Measurements from ENCODE around the gene HLA-DPA1.
A peak's percentile ranks its signal among the peaks of the same experiment; 100 is the strongest.
"Not testable (repeated sequence)": the region's sequence is repeated elsewhere in the genome, so short reads cannot be mapped to it uniquely, and the experiment has no call there.

HLA-DPA1 gene

DNA sequence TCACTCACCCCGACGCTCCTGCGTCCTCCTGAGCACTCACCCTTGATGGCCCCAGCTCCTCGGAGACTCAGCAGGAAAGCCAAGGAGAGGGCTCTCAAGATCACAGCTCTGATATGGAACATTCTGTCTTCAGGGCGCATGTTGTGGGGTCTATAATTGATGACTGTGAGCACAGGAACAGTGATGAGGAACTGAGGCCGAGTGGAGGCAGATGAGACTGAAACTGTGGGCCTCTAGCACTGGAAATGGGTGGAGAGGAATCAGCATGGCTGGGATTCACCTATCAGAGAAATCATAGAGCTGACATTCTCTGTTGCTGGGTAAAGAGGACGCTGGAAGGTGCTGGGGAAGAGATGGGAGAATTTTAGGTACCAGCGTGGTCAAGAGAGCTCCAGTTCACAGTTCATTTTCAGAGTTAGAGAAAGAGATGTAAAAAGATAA is at the start of gene HLA-DPA1:
TSS of gene HLA-DPA1 (minus strand) at position 219 of the 441 bp plus-strand sequence.
- peak in 1 of 2 experiments; percentile 20 for DNase-seq

DNA sequence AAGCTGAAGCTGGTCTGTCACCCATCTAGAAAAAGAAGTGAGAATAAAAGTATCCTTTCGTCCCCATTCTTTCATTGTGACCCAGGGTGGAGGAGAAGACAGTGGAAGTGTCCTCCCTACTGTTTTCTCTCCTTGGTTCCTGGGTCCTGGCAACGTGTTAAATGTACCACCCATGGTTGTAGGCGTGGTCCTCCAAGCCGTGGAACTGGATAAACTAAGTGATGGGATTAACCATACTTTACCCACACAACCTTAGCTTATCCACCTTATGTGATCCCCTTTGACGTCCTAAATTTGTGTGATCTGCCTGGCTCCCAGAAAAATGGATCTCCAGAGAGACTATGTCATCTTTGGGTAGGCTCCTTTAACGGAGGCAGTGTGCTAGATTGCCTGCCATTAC is 49.7 kb upstream of the HLA-DPA1 start:
- no peak for DNase-seq

DNA sequence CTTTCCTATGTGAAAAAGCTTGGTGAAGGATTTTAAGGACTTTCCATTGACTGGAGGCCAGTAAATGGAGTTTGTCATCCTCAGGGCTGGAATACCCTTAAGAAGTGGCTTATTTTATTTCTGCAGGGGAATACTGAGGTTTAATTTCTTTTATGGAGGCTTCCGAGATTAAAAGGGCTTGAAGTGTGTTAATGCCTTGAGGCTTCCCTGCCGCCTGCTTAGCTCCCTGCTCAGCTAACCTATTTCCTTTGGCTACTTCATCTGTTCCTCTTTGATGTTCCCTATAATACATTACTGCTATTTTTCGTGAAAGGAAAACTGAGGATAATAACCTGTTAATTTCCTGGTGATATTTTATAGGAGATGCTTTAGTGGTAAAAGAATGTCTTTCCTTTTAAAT is 46.6 kb upstream of the HLA-DPA1 start:
- DNase-seq, result no peak

DNA sequence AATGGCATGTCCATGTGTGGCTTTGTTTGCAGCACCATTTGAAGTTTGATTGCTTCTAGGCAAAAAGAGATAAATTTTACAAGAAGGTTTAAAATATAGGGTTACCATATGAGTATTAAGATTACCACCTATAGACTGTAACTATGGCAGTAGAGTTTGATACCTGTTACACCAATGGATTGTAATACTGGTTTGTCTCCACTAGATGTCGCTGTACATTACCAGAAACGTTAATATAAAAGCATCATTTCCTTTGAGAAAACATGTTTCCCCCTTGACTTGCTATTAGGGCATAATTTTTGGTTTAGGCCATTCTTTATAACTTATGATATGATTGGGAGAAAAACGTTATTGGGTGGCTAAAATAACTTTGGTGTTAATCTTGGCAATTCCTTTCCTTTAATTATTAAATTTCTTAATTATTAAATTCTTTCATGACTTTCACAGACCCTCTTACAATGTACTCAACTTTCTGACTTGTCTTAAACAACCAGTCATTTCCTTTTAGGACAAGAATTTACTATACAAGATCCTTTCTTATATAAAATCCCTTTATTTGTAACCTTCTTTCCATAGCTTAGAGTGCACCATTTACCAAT is 45.2 kb upstream of the HLA-DPA1 start:
- no peak for DNase-seq

DNA sequence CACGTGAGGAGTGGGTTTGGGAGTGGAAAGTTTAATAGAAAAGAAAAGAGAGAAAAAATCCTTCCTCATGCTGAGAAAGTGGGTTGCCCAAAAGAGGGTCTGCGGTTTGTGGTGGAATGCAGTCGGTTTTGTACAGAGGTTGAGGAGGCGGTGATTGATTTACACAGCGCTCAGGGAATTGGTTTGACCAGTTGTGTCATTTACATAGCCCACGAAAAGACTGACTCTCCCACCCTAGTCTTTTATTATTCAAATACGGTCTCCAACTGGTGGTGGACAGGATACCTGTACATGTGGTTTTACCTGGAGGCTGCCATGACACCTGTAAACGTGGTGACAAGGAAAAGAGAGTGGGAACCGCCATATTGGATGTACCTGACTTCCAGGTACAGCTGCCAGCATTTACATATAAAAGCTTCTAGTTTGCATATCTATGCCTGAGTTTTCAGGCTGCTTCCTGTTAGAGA is 44.4 kb upstream of the HLA-DPA1 start:
- no peak for DNase-seq

DNA sequence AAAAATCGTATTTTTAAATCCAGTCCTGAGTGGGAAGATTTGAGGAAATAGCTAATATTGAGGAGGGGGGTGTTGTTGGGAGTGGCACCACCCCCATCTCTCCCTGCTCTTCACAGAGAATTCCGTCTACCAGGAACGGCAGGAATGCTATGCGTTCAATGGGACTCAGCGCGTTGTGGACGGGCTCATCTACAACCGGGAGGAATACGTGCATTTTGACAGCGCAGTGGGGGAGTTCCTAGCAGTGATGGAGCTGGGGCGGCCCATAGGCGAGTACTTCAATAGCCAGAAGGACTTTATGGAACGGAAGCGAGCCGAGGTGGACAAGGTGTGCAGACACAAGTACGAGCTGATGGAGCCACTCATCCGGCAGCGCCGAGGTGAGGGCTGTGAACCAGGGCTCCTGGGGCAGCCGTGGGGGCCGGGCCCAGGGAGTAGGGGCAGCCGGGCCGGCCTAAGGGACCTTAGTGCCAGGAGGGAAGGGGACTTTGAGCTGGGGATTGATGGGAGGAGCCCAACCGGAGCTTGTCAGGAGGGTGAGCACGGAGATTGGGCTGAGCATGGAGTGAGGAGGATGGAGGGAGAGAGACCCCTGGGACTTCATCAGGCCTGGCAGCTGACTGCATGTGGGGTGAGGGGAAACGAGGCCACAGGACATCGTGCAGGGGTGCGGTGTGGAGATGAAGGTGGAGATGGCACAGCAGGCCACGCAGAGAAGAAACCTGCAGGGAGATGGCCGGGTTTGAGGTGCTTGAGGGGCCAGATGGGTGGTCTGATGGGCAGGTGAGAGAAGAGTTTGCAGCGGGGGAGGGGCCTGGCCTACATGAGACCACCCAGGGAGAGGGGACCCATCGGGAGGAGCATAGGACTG is 43.6 kb upstream of the HLA-DPA1 start:
- no peak for DNase-seq

DNA sequence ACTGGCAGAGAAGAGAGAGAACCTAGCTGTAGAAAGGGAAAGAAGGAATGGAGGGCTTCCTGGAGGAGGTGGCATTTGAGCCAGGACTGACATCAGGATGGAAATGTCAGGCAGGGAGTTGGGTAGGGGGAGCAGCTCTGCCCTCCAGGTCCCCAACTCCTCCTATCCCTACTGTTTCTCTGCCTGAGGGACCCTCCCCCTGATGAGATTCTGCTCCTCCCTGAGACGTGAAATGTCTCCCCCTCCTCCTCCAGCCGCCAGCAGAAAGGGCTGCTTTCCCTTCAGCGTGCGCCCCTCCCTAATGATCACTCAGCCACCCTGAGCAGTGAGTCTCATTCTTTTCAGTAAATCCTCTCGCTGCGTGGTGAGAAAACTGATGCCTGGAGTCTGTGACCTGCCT is 43.0 kb upstream of the HLA-DPA1 start:
- no peak for DNase-seq

DNA sequence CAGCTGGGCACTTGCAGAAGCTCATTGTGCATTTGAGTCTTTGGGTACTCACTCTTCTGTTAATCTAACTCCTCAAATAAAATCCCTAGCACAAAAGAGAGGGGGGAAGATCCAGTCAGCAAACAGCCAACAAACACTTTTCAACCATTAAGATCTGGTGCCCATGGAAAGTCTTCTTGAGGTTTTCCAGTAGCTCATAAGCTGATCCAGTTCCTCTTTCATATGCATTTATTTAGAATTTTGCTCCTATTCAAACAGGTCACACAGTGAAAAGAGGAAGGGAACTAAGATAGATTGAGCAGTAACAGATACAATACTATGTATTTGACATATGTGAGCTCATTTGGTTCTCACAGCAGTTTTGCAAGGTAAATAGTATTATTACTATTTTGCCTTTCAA is 41.0 kb upstream of the HLA-DPA1 start:
- no peak for DNase-seq

DNA sequence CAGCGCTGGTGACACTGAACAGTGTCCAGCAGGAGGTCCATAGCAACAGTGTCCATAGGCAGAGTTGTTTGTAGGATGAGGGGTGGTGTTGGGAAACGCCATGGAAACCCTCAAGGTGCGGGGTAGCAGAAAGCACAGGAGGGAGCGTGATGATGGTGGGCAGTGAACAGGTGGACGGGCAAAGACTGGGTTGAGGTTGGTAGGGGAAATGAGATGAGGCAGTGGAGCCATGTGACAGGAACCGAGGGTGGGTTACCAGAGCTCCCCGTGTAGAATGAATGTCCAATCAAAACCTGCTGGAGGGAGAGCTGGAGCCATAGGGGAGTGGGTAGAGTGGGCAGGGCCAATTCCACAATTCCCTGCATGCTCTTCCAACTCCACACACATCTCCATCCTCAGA is 40.3 kb upstream of the HLA-DPA1 start:
- no peak for DNase-seq

DNA sequence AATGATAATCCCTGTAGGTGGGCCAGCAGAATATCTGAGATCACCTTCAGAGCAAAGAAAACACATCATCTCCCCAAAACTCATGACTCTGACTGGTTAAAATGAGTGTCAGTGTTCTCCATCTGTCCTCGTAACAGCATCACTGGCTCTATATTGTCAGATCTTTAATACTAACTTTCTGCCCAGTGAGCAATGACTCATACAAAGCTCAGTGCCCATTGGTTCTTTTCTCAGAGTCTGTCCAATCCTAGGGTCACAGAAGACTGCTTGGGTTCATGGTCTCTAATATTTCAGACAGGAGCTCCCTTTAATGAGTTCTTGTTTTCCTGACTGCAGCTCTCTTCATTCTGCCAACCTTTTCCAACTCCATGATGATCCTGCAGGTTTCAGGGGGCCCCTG is 38.7 kb upstream of the HLA-DPA1 start:
- DNase-seq, result no peak

DNA sequence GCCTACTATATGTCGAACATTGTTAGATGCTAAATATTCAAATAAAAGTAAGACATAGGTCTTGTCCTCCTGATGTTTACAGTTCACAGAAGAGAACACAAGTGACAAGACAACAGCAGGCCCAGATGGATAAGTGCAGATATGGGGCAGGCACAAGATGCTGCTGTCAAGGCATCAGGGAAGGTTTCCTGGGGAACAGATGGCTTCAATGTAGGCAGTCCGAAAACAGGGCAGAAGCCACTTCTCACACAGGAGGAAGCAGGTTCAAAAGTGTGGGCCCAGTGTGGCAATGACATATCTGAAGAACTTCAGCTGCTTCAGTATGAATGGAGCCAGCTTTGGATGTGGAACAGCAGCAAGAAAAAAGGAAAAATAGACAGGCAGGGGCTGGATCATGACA is 34.9 kb upstream of the HLA-DPA1 start:
- no peak for DNase-seq

DNA sequence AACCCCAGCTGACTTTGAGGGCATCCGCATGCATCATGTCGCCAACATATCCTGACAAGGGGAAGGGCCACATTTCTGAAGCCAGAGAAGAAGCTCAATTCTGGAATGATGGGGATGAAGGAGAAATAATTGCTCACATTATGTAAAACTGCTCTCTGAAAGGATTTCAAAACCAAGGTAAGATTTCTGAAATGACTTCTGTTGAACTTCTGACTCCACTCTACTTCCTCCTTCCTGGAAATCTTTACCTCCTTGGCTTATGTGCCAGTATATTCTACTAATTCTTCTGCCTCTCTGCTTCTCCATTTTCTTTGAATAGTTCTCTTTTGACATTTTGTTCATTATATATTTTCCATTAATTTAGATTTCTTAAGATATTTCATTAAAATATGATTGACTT is 34.2 kb upstream of the HLA-DPA1 start:
- DNase-seq, result no peak

DNA sequence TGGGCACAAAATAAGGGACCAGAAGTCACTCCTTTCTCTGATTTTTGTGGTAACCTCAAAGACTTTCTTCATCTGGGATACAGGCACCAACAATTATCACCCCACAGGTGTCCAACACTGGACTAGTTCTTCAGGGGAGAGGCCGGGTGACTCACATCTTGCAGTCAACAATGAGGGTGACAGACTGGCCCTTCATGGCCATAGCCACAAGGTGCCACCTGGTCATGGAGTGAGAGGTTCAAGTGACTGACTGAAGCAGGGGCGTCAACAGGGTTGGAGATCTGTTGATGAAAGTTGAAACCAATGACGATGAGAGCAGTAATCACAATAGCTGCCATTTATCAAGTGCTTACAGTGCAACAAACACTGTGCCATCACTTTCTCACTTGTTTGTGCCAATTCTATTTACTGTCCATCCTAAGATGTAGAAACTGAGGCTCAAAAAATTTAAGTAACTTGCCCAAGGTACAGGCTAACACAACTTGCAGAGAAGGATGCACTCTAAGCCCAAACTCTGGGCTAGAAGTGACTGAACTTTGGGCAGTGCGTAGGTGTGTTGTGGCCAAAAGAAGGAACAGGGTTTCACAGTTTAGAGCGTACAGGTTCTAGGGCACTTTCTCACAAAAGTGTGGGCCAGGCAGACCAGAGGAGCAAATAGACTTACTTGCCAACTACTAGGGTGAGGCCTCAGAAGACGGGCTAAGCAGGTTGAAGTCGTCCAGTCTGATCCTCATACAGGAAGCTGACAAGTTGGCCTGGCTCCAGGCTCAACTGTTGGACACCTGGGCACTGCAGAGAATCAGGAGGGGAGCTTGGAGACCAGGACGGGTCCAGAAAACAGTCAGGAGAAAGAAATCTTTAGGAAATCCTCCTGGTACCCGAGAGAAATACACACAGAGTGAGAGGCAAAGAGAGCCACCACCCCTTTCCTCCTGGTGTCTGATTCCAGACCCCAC is 32.7 kb upstream of the HLA-DPA1 start:
- no peak for DNase-seq

DNA sequence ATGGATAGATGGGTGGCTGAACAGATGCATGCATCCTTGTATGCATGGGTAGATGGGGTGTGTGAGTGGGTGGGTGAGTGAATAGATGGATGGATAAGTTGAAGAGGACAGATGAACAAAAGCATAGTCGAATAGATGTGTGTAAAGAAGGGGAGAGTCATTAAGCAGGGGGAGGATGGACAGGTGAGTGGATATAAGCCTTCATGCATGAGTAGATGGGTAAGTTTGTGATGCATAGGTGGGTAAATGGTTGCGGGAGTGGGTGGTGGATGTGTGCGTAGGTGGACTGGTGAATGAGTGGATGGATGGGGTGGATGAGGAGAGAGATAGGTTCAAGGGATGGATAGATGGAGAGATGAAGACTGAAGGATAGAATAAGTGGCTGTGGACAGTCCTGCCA is 31.9 kb upstream of the HLA-DPA1 start:
- no peak for DNase-seq

DNA sequence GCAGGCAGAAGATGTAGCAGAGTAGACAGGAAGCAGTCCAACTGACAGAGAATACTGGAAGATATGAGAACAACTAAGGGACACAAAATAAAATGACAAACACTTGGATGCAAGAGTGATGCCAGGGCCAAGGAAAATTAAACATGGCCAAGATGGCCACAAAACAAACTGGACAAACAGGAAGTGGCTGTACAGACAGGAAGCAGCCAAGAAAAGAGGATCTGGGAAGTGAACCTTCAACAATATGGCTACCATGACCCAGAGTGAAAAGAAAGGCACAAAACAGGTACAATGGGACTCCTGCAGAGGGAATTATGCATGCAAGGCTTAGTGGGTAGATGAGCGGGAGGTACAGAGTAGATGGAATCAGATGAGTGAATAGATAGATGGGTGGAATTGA is 31.4 kb upstream of the HLA-DPA1 start:
- no peak for DNase-seq

DNA sequence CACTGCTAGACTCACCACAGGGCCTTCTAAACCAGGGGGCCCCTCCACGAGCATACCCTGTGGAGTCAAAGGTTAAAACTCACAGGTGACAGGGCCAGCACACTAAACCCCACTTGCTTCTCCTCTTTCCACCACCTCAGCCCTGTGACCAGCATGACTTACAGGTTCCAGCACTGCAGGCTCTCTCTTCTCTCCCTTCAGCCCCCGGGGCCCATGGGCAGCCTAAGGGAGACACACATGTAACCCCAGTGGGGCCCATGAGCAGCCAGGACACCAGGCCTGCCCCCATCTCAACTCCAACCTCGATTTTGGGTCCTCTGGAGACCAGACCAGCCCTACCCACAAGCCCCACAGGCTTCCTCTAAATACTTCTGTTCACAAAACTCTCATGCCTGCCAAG is 30.3 kb upstream of the HLA-DPA1 start:
- DNase-seq, result no peak

DNA sequence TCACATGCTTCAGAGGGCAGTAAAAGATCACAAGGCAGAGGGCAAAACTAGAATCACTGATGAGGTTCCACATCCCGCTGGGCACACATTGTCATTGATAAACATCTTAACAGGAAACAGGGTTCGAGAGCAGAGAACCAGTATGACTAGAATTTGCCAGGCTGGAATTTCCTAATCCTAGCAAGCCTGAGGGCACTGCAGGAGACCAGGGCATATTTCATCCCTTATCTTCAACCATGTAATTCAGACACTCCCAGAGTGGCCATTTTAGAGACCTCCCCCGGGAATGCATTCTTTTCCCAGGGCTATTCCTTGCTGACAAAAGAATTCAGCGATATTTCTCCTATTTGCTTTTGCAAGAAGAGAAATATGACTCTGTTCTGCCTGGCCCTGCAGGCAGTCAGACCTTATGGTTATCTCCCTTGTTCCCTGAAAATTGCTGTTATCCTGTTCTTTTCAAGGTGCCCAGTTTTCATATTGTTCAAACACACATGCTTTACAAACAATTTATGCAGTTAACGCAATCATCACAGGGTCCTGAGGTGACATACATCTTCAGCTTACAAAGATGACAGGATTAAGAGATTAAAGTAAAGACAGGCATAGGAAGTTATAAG is 27.8 kb upstream of the HLA-DPA1 start:
- not testable (repeated sequence) for DNase-seq

DNA sequence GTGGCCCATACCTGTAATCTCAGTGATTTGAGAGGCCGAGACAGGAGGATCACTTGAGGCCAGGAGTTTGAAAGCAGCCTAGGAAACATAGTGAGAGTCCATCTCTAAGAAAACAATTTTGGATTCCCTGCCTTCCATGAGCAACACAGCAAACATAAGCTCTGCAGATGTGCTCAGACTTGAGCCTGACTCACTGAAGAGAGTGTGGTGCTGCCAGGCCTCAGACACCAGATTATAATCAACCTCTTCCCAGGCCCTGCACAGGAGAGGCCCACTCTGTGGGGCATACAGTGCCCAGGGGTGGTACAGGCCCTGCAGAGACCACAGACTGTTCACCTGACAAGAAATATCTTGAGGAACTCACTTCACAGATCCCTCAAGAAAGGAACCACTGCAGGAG is 22.2 kb upstream of the HLA-DPA1 start:
- DNase-seq, result no peak

DNA sequence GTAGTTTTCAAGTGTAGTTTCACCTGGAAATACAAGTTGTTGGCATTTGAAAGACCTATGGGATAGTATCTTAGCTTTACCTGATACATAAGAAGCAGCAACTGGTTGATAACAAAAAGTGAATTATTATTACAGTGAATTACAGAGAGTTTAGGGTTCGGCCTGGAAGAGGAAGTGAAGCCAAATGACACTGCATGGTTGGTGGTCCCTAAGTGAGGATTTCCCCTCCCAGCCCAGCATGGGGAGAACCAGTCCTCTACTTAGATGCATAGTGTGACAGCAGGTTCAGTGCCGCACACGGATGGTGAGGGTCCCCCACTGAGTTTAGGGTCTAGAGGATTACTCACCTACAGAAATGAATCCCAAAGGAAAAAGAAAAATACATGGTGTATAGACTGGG is 20.4 kb upstream of the HLA-DPA1 start:
- no peak for DNase-seq

DNA sequence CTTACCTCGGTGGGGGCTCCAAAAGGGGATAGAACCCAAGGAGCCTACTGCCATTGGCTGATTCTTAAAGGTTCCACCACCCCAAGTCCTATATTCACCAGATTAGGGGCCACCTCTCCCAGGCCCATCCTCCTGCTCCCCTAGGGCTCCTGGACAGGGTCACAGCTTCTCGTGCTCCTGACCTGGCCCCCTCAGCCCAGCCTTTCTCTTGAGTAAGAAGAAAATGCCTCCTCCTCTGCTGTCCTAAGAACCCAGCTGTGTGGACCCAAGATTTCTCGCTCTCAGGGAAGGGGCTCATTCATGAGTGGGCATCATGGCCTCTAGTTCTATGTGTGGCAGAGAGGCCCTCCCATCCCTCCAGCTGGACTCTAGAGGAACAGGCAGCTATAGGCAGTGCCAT is 18.9 kb upstream of the HLA-DPA1 start:
- DNase-seq, result no peak

DNA sequence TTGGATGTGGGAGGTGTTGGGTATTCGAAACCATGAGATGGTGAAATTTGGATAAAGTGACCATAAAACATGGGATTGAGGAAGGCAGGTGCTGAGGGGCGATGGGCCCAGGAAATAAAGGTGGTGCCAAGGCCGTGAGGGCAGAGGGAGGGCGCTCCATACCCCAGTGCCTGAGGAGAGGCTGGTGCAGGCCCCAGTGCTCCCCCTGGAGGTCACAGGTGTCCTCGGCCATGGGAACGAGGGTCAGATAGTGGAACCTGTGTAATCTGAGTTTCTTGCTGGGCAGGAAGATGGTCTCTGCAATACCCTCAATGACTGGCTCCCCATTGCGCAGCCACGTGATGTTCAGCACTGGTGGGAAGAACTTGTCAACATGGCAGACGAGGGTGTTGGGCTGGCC is 18.5 kb upstream of the HLA-DPA1 start:
- peak; percentile 38 to 52 for DNase-seq

DNA sequence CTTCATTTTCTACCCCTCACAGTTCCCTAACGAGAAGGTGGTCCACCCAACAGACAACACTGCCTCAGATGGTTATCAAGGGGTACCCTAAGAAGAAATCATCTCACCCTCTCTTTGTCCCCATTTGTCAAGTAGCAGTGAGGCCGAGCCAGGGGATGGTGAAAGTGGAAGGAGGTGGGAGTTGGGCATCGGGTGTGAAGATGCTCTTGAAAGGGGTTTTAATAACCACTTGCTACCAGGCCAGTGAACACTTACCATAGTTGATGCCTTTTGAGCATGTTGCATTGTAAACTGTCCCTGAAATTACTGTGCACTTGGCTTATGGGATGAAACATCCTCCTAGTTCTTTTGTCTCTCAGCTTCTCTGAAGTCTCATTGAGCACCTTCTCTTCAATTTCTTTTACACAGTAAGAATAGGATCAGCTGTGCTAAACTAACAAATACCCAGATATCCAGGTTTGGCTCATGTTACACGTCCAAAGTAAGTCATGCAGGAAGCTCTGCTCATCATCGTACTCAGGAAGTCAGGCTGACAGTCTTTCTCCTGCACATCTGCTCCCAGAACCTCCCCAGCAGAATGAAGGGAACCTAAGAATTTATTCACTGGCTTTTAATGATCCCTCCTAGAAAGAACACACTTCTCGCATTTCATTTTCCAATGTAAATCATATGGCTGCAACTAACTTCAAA is 15.6 kb upstream of the HLA-DPA1 start:
- no peak for DNase-seq

Data from stimulated activated CD4-positive, alpha-beta T cell treated with anti-CD3 and anti-CD28 coated beads, Interleukin-4, amount 100 ng/mL, for 4 hours (primary cell).